ENCODE results near the gene SCYL1. TPM values are rescaled to one million over a fixed set of nuclear protein-coding genes. Genes with fewer than 3 reads are reported as not detected.
A peak's percentile ranks its signal among the peaks of the same experiment; 100 is the strongest.

The SCYL1 gene
- total RNA-seq, 1 experiment from 2014 or later = 53.6 TPM

DNA sequence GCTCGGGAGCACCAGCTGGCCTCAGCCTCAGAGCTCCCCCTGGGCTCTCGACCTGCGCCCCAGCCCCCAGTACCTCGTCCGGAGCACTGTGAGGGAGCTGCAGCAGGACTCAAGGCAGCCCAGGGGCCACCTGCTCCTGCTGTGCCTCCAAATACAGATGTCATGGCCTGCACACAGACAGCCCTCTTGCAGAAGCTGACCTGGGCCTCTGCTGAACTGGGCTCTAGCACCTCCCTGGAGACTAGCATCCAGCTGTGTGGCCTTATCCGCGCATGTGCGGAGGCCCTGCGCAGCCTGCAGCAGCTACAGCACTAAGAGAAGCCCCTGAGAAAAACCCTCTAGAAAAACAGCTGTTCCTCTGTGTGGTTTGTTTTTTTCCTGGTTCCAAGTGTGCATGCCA, 46.5 kb downstream of the SCYL1 start:
- Mint-ChIP-seq H3K36me3 (ENCODE audit: insufficient read depth, unreplicated experiment) (peaks cover 83% of the 10 kb centered on the region), H3K9me3 (ENCODE audit: low read depth, unreplicated experiment) (no peaks in the 10 kb centered on the region), H3K4me3 (ENCODE audit: low read depth, unreplicated experiment) (peak overlapping the region; percentile 79), H3K27me3 (ENCODE audit: unreplicated experiment) (no peaks in the 10 kb centered on the region), H3K4me1 (ENCODE audit: low read depth, unreplicated experiment) (peaks cover 46% of the 10 kb centered on the region), H3K27ac (ENCODE audit: unreplicated experiment) (peak overlapping the region; percentile 88)
- no TSS peak for BruUV-seq (replicated peaks)
- intact Hi-C loops (cut with micrococcal nuclease; ENCODE audit: unreplicated experiment) = loop anchor here (2.0 kb wide), 1 partner anchor 31 kb away; no protein-coding TSS in a partner anchor
- TF ChIP-seq CTCF (IDR thresholded peaks at IDR 0.05; ENCODE audit: unreplicated experiment) = no peak
- no peak for DNase-seq
- CTCF ChIA-PET = interaction anchor here (0.8 to 4.0 kb wide), 2 partner anchors 30 to 44 kb away, joined by 4 to 39 read pairs; partner anchors contain the start of gene PCNX3

DNA sequence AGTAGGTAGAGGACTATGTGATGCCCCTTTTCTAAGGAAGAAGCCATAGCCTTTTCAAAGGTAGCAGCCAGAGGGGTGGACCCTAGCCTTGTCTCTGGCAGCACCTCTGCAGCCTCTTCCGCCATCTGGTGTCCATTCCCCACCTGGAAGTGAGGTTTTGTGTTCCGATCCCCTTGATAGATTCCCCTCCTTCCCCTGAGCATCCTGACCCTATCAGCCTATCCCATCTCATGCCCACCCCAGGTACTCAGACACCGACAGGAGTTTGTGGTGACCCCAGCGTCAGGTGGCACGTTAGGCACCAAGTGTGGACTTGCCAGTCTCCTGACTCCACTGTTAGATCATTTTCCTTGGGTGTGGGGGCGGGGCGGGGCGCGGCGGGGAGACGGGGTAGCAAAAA, 47.1 kb downstream of the SCYL1 start:
- TF ChIP-seq CTCF (IDR thresholded peaks at IDR 0.05; ENCODE audit: unreplicated experiment) = peak; percentile 42
- Mint-ChIP-seq H3K36me3 (ENCODE audit: insufficient read depth, unreplicated experiment) (peaks cover 88% of the 10 kb centered on the region), H3K4me1 (ENCODE audit: low read depth, unreplicated experiment) (peaks cover 46% of the 10 kb centered on the region), H3K27ac (ENCODE audit: unreplicated experiment) (peak overlapping the region; percentile 88), H3K9me3 (ENCODE audit: low read depth, unreplicated experiment) (no peaks in the 10 kb centered on the region), H3K4me3 (ENCODE audit: low read depth, unreplicated experiment) (peak overlapping the region; percentile 79), H3K27me3 (ENCODE audit: unreplicated experiment) (no peaks in the 10 kb centered on the region)
- BruUV-seq (replicated peaks) = no TSS peak
- CTCF ChIA-PET = interaction anchor here (0.7 to 4.0 kb wide), 4 partner anchors 31 to 77 kb away, joined by 3 to 39 read pairs (median 5); partner anchors contain the start of gene PCNX3
- peak; percentile 63 for DNase-seq
- intact Hi-C loops (cut with micrococcal nuclease; ENCODE audit: unreplicated experiment) = loop anchor here (2.0 kb wide), 1 partner anchor 31 kb away; no protein-coding TSS in a partner anchor

DNA sequence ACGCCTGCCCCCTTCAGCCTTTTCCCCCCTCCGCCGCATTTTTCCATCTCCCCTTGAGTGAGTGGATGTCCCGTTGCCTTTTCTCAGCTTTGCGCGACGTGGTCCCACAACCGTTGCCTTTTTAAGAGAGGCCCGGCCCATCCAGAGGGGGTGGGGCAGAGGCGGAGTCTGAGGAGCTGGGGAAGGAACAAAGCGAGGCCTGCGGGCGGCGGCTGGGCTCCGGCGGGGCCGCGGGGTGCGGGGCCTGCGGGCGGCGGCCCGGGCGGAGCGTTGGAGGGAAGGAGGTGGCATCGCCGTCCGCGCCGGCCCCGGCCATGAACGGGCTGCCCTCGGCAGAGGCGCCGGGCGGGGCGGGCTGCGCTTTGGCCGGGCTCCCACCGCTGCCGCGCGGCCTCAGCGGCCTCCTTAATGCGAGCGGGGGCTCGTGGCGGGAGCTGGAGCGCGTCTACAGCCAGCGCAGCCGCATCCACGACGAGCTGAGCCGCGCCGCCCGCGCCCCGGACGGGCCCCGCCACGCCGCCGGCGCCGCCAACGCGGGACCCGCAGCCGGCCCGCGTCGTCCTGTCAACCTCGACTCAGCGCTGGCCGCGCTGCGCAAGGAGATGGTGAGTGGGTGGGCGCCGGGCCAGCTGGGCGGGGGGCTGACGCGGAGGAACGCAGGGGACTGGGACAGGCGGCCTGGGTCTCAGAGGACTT, 47.6 kb downstream of the SCYL1 start, which contains the start of gene FAM89B:
TSS of gene FAM89B (plus strand) at position 183 of the 696 bp plus-strand sequence. CDS start at position 315, 132 bp downstream.
- intact Hi-C loops (cut with micrococcal nuclease; ENCODE audit: unreplicated experiment) = no loop called here
- H3K4me1 Mint-ChIP-seq (ENCODE audit: low read depth, unreplicated experiment) = peaks cover 46% of the 10 kb centered on the region
- H3K27ac Mint-ChIP-seq (ENCODE audit: unreplicated experiment) = peak within 1 kb of the TSS; percentile 88
- BruUV-seq (replicated peaks) = no TSS peak
- no peaks in the 10 kb centered on the region for H3K27me3 Mint-ChIP-seq (ENCODE audit: unreplicated experiment)
- no peaks in the 10 kb centered on the region for H3K9me3 Mint-ChIP-seq (ENCODE audit: low read depth, unreplicated experiment)
- H3K36me3 Mint-ChIP-seq (ENCODE audit: insufficient read depth, unreplicated experiment) = peaks cover 94% of the 10 kb centered on the region
- DNase-seq = peak; percentile 91
- H3K4me3 Mint-ChIP-seq (ENCODE audit: low read depth, unreplicated experiment) = peak within 1 kb of the TSS; percentile 79
- TF ChIP-seq CTCF (IDR thresholded peaks at IDR 0.05; ENCODE audit: unreplicated experiment) = peak; percentile 4
- CTCF ChIA-PET = interaction anchor here (0.6 to 4.0 kb wide), 9 partner anchors 12 to 77 kb away, joined by 3 to 39 read pairs (median 4); partner anchors contain the start of gene PCNX3

GRCh38 chr11:65573391-65574079, 48.7 kb downstream of the SCYL1 start:
- DNase-seq = no peak
- Mint-ChIP-seq H3K9me3 (ENCODE audit: low read depth, unreplicated experiment) (no peaks in the 10 kb centered on the region), H3K4me1 (ENCODE audit: low read depth, unreplicated experiment) (peaks cover 49% of the 10 kb centered on the region), H3K36me3 (ENCODE audit: insufficient read depth, unreplicated experiment) (peaks cover 98% of the 10 kb centered on the region), H3K27ac (ENCODE audit: unreplicated experiment) (peak overlapping the region; percentile 77), H3K4me3 (ENCODE audit: low read depth, unreplicated experiment) (peak overlapping the region; percentile 79), H3K27me3 (ENCODE audit: unreplicated experiment) (no peaks in the 10 kb centered on the region)
- CTCF ChIA-PET = interaction anchor here (1.1 to 4.0 kb wide), 4 partner anchors 20 to 42 kb away, joined by 3 to 39 read pairs (median 4); partner anchors contain the start of gene PCNX3
- BruUV-seq (replicated peaks) = TSS peak; percentile 8
- TF ChIP-seq CTCF (IDR thresholded peaks at IDR 0.05; ENCODE audit: unreplicated experiment) = no peak
- intact Hi-C loops (cut with micrococcal nuclease; ENCODE audit: unreplicated experiment) = no loop called here
